ENCODE data around the gene TRIM26.
"Not testable (repeated sequence)": the region's sequence is repeated elsewhere in the genome, so short reads cannot be mapped to it uniquely, and the experiment has no call there.

TRIM26 gene

DNA sequence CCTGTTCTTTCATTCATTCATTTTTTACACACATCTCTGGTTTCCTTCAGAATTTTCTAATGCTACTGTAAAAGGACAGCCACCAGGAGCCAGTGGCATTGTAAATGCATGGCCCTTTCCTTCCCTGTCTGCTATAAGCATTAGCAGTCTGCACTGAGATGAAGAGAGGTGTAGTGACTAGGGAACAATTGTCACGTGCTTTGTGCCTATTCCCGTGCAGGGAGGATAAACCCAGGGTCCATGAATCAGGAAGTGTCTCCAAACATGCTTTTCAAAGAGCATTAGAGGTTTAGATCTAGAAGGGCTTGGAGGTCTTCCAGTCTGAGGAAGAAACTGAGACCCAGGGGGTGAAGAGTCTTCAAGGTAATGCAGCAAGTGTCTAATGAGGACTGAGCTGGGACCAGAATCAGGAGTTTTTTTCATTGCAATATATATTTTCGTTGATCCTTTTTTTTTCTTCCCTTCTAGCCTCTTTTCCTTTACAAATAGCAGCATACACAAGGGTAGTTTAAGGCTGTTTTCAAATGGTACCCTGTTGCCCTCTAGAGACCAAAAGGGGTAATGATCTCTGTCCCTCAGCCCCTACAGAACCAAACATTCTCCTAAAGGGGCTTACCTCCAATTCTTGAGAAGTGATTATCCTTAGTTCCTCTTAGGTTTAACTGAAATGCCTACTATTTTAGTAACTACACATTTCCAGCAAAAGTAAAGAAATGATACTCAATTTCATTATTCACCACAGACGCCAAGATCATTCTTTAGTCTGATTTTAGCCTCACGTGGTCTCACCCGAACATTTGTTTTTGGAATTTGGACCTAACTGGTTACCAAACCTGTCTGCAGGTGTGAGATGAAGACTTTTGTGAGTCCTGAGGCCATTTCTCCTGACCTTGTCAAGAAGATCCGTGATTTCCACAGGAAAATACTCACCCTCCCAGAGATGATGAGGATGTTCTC, 43.3 kb downstream of the TRIM26 start:
- DNase-seq = no peak

DNA sequence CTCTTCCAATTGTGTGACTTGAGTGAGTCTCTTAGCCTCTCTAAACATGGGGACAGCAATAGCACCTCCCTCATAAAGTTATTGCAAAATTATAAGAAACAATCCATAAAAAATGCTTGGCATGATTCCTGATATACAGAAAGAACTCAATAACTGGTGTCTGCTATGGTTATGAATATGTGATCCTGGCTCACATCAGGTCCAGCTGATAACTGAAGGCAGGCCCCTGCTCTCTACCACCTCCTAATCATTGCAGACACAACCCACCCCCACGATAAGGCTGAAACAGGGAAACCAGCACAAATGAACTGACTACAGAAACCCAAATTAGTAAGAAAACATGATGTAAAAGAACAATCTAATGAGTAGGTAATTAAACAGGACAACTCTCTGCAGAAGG, 44.5 kb downstream of the TRIM26 start:
- DNase-seq = no peak

DNA sequence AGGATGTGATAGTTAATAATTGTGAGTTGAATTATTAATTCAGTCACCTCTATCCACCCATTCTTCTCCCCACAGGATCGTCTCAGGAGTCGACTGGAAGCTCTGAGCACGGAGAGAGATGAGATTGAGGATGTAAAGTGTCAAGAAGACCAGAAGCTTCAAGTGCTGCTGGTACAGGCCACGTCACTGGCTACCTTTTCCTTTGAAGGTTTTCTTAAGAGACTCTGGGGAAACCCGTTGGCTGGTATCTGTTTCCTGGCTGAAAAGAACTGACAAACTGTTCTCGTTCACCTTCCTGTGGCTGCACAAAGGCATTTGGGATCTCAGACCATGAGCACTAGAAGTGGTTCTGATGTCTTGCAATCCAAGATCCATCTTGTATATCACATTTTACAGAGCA, 46.1 kb downstream of the TRIM26 start:
- DNase-seq = no peak

DNA sequence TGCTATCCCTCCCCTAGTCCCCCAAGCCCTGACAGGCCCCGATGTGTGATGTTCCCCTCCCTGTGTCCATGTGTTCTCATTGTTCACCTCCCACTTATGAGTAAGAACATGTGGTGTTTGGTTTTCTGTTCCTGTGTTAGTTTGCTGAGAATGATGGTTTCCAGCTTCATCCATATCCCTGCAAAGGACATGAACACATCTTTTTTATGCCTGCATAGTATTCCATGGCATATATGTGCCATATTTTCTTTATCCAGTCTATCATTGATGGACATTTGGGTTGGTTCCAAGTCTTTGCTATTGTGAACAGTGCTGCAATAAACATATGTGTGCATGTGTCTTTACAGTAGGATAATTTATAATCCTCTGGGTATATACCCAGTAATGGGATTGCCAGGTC, 48.0 kb downstream of the TRIM26 start:
- not testable (repeated sequence) for DNase-seq

DNA sequence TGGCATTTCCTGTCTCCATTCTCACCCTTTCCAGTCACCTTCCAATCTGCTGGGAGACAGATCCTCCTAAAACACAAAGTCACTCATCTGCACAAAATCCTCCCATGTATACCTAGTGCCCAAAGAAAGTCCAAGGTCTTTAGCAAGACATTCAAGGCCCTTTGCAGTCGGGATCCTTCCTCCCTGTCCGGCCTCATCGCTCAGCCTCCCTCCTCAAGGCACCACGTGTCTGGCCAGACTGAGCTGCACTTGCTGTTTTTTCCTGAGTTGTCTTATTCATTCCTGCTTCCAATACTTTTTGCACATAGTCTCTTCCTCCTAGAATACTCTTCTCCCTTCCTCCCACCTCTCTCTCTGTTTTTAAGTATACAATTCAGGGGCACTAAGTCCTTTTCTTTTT, 48.5 kb downstream of the TRIM26 start:
- DNase-seq = no peak

DNA sequence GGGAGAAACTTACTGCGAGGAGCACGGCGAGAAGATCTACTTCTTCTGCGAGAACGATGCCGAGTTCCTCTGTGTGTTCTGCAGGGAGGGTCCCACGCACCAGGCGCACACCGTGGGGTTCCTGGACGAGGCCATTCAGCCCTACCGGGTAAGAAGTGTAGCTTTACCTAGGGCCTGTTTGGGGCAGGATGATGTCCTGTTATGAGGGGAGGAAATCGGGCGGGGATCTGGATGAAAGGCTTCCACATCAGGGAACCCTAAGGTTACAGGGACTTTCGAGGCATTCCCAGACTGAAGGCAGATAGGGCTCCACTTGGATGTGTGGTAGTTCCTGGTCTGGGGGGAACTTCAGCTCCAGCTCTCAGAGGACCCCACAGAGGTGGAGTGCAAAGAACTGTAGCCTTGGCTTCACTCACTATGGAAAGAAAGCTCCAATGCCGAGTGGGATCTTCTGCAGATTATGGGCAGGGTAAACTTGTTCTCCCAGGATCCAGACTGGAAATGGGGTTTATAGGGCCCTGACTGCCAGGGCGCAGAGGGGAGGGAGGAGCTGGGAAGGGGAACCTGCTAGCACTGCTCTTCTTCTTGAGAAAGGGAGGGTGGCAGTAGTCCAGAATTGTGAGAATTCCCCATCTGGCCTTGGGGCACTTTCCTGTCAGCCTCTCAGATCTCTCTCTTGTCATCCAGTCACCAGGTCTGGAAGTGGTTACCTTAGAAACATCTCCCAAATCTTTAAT, 49.1 kb downstream of the TRIM26 start:
- DNase-seq = no peak

DNA sequence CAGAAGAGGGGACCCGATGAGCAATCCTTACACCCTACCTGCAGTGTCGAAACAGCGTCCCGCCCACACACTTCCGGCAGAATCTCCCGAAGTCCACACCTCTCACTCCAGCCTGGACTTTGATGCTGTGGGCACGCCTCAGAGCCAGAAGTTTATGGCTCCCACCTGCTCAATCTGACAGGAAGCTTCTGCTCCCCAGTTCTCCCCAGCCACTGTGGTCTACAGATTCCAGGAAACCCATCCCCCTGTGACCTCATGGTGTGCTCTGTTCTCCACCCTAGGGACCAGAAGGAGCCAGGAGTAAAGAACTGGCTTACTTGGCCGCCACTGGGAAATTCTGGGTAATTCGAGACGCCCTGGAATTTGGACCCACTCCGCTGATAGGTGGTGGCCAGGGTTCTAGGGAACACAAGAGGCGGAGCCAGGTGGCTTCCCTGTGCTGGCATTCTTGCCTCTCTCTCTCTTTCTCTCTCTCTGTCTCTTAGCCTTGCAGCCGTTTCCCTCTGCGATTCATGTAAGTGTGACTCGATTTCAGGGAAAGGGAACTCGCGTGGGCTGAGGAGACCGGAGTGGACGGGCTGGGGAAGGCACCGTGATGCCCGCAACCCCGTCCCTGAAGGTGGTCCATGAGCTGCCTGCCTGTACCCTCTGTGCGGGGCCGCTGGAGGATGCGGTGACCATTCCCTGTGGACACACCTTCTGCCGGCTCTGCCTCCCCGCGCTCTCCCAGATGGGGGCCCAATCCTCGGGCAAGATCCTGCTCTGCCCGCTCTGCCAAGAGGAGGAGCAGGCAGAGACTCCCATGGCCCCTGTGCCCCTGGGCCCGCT, 49.9 kb downstream of the TRIM26 start, which contains the start of gene TRIM15:
Gene TRIM15 (plus strand): TSS at position 457 of the 828 bp plus-strand sequence. CDS start 139 bp downstream, at position 596.
- DNase-seq = no peak

DNA sequence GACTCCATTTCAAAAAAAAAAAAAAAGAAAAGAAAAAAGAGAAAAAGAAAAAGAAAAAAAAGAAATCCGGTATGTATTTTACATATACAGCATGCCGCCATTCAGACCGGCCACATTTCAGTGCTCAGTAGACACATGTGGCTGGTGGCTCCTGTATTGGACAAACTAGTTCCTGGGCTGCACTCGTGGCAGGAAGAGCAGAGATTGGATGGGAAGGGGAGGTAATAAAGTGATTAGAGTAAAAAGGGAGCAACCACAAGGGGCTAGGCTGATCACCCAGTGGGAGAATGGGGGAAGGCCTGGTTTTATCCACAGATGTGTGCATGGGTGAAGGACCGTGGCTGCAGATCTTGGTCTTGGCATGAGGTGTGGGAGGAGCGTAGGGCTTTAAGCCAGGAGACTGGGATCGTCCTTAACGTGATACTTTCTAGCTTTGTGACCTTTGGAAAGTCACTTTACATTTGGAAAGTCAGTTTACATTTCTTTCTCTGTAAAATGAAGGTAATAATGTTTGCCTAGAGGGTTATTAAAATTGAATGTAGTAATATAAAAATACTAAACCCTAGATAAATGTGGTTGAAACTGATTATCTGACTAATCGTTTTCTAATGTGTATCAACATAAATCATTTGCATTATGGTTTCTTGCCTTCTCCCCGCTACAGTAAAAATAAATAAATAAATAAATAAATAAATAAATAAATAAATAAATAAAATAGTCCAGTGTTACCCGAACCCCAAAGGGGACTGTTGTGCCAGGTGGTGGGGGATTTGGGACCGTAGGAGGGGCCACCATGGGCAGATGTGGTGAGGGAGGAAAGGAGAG, 50.7 kb downstream of the TRIM26 start:
- DNase-seq = no peak

DNA sequence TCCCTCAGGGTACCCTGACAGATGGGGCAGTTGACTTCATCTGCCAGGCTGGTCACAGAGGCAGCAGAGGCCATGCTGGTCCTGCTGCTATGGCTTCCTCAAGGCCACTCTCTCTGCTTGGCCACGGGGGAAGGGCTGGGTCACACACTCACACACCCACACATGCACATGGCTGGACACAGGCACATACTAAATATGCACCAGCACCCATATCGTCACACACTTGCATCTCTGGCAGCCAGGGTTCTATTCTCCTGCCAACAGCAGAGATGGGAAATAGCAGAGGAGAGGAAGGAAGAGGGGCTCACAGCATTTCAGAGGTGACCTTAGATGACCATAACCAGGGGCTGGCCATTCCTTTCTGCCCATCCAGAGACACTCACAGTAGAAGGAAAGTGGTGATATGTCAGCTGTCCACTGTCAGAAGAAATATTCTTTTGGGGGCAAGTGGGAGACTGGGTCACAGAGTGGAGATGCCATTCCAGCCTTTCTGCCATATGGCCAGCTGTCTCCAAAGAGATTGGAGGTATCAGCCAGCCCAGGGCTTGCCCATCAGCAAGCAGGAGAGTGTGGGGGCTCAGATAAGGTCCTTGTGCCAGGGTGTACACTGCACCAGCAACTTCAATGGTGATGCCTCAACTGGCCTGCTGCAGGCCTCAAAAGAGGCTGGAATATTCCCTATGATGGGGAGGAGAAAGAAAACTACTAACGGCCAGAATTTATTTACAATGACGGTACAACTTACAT, 52.2 kb downstream of the TRIM26 start, which contains the start of gene TRIM10:
Gene TRIM10 (minus strand): TSS at position 427 of the 747 bp plus-strand sequence. CDS start 353 bp downstream, at position 74.
- no peak for DNase-seq

DNA sequence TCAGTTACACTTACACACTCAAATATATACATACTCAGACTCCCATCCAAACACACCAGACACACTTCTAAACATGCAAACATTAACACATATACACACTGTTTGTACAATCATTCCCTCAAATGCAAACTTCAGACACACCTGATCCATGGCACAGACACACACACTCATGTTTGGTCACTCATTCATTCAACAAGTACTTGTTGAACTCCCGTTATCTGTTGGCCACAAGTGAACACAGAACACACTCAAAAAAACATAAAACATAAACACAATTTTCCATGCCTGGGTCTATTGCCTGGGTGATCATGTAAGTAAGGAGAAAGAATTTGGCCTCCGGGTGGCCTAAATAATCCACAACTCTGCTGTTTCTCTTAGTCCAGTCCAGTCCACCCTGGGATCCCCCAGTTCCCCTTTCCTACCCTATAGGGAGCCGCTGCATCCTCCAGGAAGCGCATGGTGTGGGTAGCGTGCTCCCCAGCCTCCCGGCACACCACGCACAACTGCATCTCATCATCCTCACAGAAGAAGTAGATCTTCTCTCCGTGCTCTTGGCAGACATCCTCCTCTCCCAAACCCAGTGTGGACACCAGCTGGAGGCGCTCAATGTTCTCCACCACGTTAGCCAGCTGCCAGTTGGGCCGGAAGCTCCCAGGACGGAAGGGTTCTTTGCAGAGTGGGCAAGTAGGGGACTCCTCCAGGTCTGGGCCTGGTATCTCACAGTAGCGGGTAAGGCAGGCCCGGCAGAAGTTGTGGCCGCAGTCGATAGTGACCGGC, 53.0 kb downstream of the TRIM26 start:
- no peak for DNase-seq

DNA sequence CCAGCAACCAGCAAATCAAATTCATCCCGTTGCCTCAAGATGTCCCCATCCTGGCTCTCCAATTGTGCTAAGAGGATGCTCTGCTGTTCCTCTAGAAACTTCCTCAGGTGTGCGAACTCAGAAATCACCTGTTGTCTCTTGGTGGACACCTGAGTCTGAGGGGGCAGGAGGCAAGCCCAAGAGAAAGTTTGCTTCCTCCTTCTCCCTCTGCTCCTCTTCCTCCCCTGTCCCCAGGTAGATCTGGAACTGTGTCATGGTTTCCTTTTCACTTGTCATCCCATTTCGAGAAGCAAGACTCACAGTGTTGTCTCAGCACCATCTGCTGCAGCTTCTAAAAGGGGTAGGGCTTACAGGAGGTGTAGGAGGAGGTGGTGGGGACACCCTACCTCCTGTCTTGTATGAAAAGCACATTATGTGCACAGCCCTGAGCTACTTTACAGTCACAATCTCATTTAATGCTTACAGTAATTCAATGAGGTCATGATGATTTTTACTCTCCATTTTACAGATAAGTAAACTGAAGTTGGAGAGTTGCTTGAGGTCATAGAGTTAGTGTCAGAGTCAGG, 54.6 kb downstream of the TRIM26 start:
- no peak for DNase-seq

DNA sequence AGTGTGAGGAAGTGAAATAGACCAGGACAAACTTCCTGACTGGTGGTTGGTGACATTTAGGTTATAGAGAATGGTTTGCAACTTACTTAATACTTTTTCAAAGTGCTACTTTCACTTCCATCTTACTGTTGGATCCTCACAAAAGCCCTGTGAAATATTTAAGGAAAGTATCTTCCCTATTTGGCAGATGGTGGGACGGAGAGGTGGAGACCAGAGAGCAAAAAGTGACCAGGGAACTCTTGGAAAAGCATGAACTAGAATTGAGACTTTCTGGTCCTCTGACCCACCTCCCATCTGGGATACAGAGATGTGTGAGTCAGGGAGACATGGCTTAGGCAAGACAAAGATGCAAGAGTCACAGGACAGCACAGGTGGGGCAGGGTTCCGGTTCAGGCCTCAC, 55.2 kb downstream of the TRIM26 start:
- DNase-seq = no peak

DNA sequence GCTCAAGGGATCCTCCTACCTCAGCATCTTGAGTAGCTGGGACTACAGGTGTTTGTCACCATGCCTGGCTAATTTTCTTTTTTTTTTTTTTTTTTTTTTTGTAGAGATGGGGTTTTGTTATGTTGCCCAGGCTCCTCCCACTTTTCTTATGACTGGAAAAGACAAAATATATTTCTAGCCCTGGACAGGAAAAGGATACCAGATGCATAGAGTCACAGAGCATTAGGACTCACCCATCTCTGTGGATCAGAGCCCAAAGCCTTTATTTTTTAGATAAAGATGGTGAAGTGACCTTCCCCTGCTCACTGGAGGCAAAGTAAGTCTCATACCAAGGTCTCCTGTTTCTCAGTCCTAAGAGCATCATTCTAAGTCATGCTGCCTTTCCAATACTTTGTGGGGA, 55.6 kb downstream of the TRIM26 start:
- no peak for DNase-seq

DNA sequence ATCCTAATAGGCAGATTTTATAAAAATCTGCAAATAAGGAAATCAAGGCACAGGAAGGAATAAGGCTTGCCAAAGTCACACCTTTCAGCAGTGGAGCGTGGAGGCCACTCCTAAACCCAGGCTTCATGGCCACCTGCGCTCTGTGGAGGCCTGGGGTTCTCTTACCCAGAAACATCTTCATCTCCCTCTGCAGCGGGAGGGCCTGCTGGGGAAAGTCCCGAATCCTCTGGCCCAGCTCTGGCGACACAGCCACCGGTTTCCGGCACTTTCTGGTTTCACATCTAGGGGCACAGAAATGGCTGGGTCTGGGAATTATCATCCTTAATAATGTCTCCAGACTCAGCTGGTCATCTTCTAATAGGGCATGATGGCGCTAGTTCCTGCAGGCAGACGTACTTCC, 56.4 kb downstream of the TRIM26 start:
- no peak for DNase-seq

DNA sequence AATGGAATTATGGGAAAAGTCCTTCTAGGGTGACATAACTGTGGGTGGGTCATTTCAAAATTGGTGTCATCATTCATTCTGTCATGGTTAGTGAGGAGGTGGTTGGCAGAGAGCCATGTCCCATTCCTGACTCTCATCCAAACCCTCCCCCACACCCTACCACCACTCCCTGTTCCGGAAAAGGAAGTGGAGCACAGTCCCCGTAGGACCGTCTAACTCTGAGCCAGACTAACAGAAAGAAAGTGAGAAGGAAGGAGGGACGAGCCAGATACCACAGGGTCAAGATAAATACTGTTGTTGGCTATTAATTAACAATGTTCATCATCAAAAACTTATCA, 57.0 kb downstream of the TRIM26 start:
- no peak for DNase-seq

DNA sequence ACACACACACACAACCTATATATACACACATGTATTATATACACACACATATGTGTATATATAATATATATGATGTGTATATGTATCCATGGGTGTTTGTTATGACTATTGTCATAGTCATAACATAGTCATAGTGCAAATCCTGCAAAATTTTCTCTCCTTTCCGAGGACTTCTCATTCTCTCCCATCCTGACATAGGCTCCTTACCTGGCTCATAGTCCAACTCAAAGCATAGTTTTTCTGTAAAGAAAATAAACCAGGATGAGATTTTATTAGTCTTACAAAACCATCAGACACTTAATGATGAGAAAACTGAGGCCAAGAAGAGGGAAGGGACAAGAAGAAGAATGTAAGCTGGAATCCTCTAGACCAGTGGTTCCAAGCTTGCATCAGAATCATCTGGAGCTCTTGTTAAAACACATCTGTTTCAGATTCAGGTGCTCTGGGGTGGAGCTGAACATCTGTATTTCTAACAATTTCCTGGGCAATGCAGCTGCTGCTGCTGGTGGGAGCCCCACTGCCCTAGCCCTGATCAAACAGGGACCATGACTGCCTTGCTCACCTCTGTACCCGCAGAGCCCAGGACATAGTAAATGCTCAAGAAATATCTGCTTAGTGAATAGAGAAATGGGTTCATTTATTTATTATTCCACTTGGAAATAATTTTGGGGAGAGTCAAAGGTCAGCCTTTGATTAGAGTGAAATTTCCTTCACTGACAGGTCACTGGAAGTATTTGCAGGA, 57.5 kb downstream of the TRIM26 start:
- DNase-seq = no peak

DNA sequence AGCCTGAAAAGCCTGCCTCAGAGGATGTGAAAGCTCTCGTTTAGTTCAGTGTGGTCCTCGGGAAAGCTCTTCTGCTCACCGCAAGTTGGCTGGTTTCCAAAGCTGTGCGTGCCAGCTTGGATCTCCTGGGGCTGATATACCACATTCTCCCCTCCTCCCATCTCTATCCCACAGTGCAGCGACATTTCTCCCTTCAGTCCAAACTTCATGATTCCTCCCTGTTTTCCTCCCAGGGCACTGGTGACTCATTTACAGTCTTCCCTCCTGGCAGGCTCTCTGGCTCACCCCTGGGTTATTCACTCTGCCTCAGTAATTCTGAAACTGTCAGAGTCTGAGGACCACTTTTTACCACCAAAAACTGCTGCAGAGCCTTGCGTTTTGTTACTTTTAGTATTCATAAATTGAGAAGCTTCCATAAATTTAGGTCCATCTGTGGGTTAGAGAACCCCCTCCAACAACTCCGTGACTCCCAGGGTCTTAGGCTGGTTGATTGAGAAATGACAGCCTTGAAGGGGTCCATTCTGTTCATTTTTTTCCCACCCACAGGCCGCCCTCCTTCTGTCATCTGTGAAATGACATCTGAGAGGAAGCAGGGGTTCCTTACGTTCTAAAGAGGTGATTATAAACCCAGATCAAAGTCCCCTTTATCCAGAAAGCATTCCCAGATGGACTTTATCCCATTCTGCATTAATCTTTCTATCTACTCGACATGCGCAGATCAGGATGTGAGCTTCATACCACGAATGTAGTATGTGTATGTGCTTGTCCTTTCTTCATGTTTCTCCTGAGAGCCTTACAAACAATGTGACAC, 58.3 kb downstream of the TRIM26 start:
- peak in 1 of 2 experiments; percentile 1 for DNase-seq

DNA sequence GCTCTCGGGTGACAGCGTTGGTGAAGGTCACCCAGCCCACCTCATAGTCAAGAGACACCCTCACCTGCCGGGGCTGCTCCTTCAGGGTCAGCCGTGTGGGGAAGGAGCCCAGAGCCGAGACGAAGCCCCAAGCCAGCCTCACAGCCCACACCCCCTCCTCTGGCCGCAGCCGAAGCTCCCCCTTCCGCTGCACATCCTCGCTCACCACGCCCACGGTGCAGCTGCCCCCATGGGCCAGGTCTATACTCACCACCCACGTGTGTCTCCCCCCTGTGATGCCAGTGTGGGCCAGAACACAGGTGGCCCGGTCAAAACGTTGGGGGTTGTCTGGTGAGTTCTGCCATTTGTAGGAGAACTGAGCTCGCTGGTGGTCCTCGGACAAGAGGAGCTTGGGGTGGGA, 59.1 kb downstream of the TRIM26 start:
- DNase-seq = no peak
